GM19438 (cell line): ENCODE data around the gene TBL1XR1.

ENCODE experiments used
- ATAC-seq: cut with Tn5 transposase; IDR thresholded peaks from one replicate; pipeline ENCODE4 v1.9.1; 2021; ENCODE audit warnings: low read depth; ENCODE audit not compliant: unreplicated experiment

The TBL1XR1 gene

GRCh38 chr3:177197041-177197726, at the start of gene TBL1XR1:
Gene TBL1XR1 (minus strand): TSS chr3:177197482. CDS start chr3:177064977, 132,505 bp downstream.
- peak; percentile 46 for ATAC-seq

- no peak for ATAC-seq
These were observed 48.0 kb upstream of the TBL1XR1 start for GRCh38 chr3:177245250-177245649.

DNA sequence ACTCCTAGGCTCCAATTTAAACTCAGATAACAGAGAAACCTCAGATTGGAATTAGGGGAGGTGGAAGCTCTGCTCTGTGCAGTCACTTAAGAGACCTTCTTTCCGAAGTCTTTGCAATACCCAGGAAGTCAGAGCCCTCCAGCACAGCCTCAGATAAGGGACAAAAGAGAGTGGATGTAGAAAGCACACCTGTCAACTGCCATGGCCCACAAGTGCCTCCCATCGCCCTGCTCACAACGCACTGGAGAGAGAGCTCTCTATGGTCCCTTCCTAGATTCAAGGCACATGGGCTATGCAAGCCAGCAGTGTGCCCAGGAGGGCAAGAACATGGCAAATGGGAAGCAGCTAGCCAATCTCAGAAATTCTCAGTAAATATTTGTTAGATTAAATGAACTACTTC, 47.3 kb upstream of the TBL1XR1 start:
- no peak for ATAC-seq

DNA sequence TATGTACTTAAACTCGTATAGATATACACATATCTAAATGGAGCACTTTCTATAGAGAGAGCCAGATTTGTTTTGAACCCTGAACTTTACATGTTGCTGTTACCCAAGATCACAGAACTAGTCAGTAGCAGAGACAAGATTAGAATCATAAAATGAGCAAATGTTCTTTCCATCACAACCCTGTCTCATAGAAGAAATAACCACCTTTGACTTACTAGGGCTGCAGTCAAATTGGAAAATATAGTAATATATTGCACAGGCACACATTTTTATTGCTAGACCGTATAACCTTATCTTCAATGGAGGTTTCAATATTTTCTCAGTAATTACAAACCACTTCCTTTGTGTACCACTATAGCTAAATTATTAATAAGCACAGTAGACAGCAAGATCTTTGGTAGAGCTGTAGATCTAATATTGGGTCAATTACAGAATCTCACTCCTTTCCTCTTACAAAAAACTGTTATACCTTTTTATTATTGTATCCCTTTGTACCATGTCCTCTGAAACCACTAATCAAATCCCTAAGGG, 41.5 kb upstream of the TBL1XR1 start:
- no peak for ATAC-seq

- ATAC-seq: no peak
These were observed 39.9 kb upstream of the TBL1XR1 start for GRCh38 chr3:177237206-177237605.

- no peak for ATAC-seq
These were observed 39.4 kb upstream of the TBL1XR1 start for GRCh38 chr3:177236704-177237103.

- no peak for ATAC-seq
These were observed 36.8 kb upstream of the TBL1XR1 start for GRCh38 chr3:177234121-177234520.

DNA sequence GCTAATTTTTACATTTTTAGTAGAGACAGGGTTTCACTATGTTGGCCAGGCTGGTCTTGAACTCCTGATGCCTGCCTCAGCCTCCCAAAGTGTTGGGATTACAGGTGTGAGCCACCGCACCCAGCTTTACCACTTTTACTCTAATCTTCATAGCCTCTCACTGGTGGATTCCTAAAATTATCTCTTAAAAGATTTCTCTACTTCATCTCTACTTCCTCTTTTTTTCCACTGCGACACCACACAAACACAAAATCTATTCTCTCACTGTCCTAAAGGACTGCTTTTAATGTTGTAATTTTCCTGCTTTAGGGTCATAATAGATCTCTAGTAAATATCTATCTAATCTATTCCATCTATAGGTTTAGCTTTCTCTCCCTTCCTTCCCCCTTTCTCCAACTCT, 34.0 kb upstream of the TBL1XR1 start:
- ATAC-seq: no peak

DNA sequence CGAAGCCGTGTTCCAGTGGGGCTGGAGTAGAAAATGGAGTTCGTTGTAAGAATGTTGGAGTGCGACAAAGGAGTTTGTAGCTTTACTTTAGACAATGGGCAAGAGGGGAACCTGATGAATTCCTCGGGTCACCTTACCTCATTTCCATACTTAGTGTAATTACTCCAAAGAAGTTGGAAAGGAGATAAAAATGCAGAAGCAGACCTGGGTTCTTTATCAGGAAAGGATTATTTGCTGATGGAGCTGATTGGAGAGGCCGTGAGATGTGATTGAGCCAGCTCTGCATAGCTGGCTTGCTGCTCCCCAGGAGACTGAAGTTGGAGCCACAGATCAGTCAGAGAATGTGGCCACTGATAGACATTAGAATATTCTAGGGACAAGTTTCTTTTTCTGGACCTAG, 33.4 kb upstream of the TBL1XR1 start:
- ATAC-seq: no peak

DNA sequence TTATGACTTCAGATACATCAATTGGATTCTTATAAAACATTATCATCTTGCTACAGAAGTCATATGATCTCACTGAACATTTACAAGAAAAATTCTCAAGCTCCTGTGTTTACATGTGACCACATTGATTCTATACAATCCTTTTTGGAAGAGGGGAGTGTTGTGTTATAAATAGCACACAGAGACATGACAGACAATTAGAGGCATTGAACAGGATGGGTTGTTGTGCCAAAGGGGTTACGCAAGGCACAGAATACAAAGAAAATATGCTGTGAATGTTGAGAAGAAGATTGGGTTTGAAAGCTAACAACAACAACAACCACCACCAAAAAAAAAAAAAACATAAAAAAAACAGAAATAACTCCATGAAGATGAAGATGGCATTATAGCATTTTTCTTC, 32.5 kb upstream of the TBL1XR1 start:
- ATAC-seq: no peak

- no peak for ATAC-seq
These were observed 31.4 kb upstream of the TBL1XR1 start for GRCh38 chr3:177228601-177229190.

GRCh38 chr3:177224414-177224813, 27.1 kb upstream of the TBL1XR1 start:
- no peak for ATAC-seq

DNA sequence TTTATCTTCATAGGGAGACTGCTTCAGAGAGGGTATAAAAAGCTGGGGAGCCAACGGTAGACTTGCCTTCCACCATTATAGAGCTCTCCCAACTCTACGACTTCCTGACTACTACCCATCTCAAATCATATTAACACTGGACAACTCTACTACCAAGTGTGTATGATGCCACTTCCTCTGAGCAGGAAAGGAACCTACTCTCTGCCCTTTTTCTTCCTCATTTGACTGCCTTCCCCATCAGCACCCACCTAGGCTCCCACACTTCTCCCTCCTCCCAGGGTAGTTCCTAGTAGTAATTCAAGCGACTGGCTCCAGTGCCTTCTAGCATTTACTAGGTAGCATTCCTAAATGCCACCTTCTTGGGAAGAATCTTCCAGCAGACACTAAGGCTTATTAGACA, 24.5 kb upstream of the TBL1XR1 start:
- ATAC-seq: no peak

GRCh38 chr3:177220136-177220974, 23.1 kb upstream of the TBL1XR1 start:
- no peak for ATAC-seq

DNA sequence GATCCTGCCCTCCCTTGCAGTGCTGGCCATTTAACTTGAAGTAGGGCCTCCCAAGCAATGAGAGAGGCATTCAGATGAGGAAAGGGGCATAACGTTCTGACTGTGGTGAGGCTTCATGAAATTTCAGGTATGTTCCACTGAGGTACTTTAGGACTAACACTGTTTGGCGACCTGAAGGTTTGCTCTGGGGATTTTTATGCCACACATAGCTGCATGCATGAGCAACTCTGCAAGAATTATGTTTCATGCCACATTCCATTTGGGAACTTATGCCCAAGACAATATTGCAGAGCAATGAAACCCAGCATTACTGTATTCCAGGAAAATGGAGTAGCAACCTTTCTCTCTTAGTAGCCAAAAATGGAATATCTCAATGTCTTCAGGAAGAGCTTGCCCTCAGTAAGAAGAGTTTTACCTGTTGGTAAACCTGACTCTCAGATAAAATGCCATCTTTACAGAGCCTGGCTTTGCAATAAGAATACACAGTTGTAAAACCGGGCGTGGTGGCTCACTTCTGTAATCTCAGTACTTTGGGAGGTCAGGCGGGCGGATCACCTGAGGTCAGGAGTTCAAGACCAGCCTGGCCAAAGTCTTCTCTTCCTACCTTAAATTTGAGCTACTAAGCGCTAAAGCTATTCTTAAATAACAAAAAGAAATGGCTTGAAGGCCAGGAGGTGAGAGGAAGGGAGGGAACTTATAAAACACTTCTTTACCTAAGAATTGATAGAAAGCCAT, 16.7 kb upstream of the TBL1XR1 start:
- no peak for ATAC-seq

- ATAC-seq: no peak
These were observed 15.5 kb upstream of the TBL1XR1 start for GRCh38 chr3:177212756-177213155.

DNA sequence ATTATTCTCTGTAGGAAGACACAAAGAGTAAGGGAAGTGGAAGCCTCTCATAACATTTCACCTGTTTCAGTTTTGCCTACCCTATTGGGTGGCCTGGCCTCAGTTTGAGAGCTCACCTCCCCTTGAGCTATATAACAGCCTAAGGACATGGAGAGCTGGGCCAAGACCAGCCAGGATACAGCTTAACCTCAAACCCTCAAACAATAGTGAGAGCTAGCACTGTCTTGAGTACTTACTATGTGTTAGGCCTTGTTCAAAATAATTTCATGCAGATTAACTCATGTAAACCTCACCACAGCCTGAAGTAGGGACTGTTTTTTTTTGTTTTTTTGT, 15.0 kb upstream of the TBL1XR1 start:
- no peak for ATAC-seq

DNA sequence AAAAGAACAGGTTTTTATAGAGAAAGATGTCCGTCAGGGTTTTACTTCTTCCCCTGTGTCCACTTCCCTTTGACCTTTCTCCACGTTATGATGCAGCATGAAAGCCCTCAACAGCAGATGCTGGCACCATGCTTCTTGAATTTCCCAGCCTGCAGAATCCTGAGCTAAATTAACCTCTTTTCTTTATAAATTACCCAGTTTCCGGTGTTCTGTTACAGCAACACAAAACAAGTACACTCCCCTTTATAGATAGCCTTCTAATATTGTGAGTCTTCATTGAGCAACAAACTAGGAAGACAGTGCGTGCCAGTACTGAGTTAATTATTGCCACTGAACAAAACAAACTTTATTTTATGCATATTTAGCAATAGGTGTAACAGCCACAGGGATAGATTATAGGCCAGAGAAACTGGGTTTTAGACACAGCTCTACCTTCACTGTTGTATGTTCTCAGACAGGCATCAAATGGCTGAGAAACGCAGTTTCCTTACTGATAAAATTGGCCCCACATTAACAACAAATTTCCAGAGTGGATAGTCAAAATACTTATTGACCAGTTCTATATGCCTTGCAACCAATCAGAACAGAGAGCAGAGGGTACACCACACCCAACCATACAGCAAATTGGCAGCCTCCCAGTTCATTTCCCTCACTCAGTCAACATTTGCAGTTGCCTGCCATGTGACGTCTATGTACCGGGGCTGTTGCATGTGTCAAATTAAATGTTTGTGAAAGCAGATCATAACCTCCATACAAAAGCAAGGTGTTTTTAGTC, 14.4 kb upstream of the TBL1XR1 start:
- ATAC-seq: no peak

DNA sequence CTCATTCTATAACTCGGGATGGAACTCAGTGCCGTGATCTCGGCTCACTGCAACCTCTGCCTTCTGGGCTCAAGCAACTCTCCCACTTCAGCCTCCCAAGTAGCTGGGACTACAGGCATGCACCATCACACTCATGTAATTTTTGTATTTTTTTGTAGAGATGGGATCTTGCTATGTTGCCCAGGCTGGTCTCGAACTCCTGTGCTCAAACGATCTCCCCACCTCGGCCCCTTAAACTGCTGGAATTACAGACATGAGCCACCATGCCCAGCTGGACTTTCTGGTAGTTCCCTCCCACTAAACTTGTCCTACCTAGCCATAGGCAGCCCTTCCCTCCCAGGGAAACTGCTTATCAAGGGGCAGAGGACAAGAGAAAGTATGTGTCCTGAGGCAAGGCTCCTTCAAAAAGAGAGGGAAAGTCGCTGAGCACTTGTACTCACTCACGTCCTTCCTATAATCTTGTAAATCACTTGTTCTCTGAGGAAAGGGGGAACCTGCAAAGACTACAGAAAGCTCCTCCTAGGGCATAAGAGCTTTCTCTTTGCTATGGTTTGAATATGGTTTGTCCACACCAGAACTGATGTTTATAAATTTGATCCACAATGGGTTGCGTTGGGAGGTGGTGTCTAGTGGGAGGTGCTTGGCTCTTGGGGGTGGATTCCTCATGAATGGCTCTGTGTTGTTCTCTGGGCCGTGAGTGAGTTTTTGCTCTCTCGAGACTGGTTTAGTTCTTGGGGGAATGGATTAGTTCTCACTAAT, 13.6 kb upstream of the TBL1XR1 start:
- no peak for ATAC-seq
